HFFc6 (cell line): Measurements from ENCODE around the gene ACER2. TPM values are rescaled to one million over a fixed set of nuclear protein-coding genes. Genes with fewer than 3 reads are reported as not detected.

Source experiments
- DNase-seq: peaks from one replicate; pipeline ENCODE4 v3.0.0-alpha.2; 2018
- H3K27ac Mint-ChIP-seq: 2 replicates; pipeline ENCODE4 v1.8.0; 2020; ENCODE audit warnings: mild to moderate bottlenecking, mixed read lengths
- H3K27me3 Mint-ChIP-seq: 2 replicates; pipeline ENCODE4 v1.8.0; 2021; ENCODE audit warnings: mild to moderate bottlenecking, moderate library complexity, mixed read lengths; ENCODE audit not compliant: insufficient read depth
- H3K36me3 Mint-ChIP-seq: 2 replicates; pipeline ENCODE4 v1.8.0; 2021; ENCODE audit warnings: low read depth, mixed read lengths
- H3K4me1 Mint-ChIP-seq: 2 replicates; pipeline ENCODE4 v1.8.0; 2020; ENCODE audit warnings: low read depth, mixed read lengths
- H3K4me3 Mint-ChIP-seq: 2 replicates; pipeline ENCODE4 v1.8.0; 2020; ENCODE audit warnings: mild to moderate bottlenecking, moderate library complexity, mixed read lengths
- H3K9me3 Mint-ChIP-seq: 2 replicates; pipeline ENCODE4 v1.8.0; 2020; ENCODE audit warnings: mild to moderate bottlenecking, mixed read lengths
- long read RNA-seq: library from polyadenylated mRNA; unstranded; transcript quantifications from one replicate; pipeline ENCODE4 v2.0.0, GENCODE V29; 2019
- total RNA-seq, 6 experiments: library from RNA; stranded (reverse); fragmentation: NEBNext Ultra II Directional; extraction: Animal tissue kit (Norgen Biotek cat#: 25700); gene quantifications; 2 replicates in 1 of 6; 3 replicates in 5 of 6; pipeline ENCODE4 v1.2.3, GENCODE V29; 2021
- TF ChIP-seq, protein P1 (sequence below): fragments of 200-600 bp; sonication (generic); IDR thresholded peaks from 2 replicates; pipeline ENCODE4 v1.5.0; 2021; ENCODE audit warnings: antibody characterized with exemption, mild to moderate bottlenecking

ACER2 gene
- 1 to 10 TPM; 1.2 to 1.9 (median 1.6) TPM for total RNA-seq
- long read RNA-seq: 0 reads

DNA sequence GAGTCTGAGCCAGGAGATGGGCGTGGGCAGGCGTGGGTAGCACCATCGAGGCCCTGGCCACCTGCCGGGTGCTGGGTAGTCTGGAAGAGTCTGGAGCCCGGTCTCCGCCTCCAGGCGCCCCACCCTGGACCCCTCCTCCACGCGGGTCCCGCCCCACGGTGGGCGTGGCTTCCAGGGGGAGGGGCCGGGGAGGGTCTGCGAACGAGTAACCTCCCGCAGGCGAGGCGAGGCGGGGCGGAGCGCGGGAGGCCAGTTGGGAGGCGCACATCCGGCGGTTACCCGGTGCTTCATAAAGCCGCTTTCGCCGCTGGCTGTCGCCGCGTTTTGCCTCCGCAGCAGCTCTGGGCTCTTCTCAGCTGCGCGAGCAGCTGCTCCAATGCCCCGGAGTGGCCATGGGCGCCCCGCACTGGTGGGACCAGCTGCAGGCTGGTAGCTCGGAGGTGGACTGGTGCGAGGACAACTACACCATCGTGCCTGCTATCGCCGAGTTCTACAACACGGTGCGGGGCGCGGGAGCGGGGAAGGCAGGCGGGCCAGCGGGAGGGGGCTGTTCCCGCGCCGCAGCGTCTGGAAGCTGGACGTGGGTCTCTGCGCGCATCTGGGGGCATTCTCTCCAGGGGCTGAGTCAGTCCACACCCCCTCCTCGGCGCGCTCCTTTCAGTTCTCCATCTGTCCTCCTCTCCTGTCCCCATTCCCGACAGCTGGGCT lies at the start of gene ACER2:
ACER2 (plus strand) TSS at position 317 of the 708 bp plus-strand sequence; CDS start at position 393, 76 bp downstream.
- peaks cover 4% of the 10 kb centered on the region for H3K27me3 Mint-ChIP-seq
- H3K4me1 Mint-ChIP-seq: peaks cover 27% of the 10 kb centered on the region
- peaks cover 3% of the 10 kb centered on the region; the same call in 1 of the 2 replicates for H3K9me3 Mint-ChIP-seq
- peaks cover 3% of the 10 kb centered on the region; the same call in 1 of the 2 replicates for H3K36me3 Mint-ChIP-seq
- peak within 1 kb of the TSS; percentile 98 for H3K4me3 Mint-ChIP-seq
- peak; percentile 78 for DNase-seq
- H3K27ac Mint-ChIP-seq: peak within 1 kb of the TSS; percentile 78
- TF ChIP-seq, protein P1, sequence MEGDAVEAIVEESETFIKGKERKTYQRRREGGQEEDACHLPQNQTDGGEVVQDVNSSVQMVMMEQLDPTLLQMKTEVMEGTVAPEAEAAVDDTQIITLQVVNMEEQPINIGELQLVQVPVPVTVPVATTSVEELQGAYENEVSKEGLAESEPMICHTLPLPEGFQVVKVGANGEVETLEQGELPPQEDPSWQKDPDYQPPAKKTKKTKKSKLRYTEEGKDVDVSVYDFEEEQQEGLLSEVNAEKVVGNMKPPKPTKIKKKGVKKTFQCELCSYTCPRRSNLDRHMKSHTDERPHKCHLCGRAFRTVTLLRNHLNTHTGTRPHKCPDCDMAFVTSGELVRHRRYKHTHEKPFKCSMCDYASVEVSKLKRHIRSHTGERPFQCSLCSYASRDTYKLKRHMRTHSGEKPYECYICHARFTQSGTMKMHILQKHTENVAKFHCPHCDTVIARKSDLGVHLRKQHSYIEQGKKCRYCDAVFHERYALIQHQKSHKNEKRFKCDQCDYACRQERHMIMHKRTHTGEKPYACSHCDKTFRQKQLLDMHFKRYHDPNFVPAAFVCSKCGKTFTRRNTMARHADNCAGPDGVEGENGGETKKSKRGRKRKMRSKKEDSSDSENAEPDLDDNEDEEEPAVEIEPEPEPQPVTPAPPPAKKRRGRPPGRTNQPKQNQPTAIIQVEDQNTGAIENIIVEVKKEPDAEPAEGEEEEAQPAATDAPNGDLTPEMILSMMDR: peak; percentile 30; the same call in 1 of the 2 replicates

DNA sequence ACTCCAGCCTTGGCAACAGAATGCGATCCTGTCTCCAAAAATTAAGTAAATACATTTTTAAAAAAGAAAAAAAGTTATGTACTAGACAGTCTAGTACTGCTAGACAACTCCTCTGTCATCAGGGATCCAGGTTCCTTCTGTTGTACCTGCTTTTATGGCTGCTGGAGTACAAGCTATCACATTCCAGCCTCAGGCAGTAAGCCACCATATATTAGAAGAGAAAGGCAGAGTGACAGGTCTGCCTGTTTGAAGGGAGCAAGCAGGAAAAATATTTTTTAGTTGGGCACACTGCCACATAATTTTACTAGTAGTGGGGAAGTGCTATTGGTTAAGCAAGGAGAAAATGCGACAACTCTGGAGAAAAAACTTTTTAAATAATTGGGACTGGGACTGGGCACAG lies 39.7 kb upstream of the ACER2 start:
- TF ChIP-seq, protein P1: no peak
- Mint-ChIP-seq H3K4me1 (peaks cover 10% of the 10 kb centered on the region), H3K27me3 (no peaks in the 10 kb centered on the region; the same call in 1 of the 2 replicates), H3K27ac (no peak overlapping the region), H3K36me3 (peaks cover 18% of the 10 kb centered on the region), H3K9me3 (no peaks in the 10 kb centered on the region), H3K4me3 (no peak overlapping the region)
- DNase-seq: no peak

DNA sequence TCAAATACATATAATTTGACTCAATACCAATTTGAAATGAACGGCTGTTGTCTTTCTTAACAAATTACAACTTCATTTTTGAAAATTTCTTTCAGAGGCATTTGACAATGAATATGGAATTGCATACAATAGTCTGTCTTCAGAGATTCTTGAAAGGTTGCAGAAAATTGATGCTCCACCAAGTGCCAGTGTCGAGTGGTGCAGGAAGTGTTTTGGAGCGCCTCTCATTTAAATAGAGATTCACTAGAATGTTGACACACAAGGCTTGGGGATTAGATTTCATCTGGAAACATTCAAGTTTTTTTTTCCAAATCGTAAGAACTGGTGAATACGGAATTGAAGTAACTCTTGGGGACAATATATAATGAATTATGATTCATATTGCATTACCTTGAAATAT lies 36.9 kb upstream of the ACER2 start:
- H3K36me3 Mint-ChIP-seq: peaks cover 39% of the 10 kb centered on the region
- no peaks in the 10 kb centered on the region for H3K9me3 Mint-ChIP-seq
- TF ChIP-seq, protein P1: no peak
- H3K27me3 Mint-ChIP-seq: no peaks in the 10 kb centered on the region; the same call in none of the 2 replicates
- no peak overlapping the region for H3K4me3 Mint-ChIP-seq
- peaks cover 35% of the 10 kb centered on the region for H3K4me1 Mint-ChIP-seq
- DNase-seq: no peak
- H3K27ac Mint-ChIP-seq: no peak overlapping the region

DNA sequence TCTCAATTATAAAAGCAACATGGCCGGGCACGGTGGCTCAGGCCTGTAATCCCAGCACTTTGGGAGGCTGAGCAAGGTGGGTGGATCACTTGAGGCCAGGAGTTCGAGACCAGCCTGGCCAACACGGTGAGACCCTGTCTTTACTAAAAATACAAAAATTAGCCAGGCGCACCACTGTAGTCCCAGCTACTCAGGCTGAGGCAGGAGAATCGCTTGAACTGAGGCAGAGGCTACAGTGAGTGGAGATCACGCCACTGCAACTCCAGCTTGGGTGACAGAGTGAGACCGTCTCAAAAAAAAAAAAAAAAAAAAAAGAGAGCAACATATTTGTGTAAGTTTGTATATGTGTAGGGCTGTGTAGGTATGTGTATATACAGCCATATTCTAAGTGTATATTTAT lies 36.2 kb upstream of the ACER2 start:
- H3K4me3 Mint-ChIP-seq: no peak overlapping the region
- TF ChIP-seq, protein P1: no peak
- no peaks in the 10 kb centered on the region; the same call in none of the 2 replicates for H3K27me3 Mint-ChIP-seq
- H3K27ac Mint-ChIP-seq: no peak overlapping the region
- no peak for DNase-seq
- H3K36me3 Mint-ChIP-seq: peaks cover 39% of the 10 kb centered on the region
- no peaks in the 10 kb centered on the region for H3K9me3 Mint-ChIP-seq
- H3K4me1 Mint-ChIP-seq: peaks cover 41% of the 10 kb centered on the region

DNA sequence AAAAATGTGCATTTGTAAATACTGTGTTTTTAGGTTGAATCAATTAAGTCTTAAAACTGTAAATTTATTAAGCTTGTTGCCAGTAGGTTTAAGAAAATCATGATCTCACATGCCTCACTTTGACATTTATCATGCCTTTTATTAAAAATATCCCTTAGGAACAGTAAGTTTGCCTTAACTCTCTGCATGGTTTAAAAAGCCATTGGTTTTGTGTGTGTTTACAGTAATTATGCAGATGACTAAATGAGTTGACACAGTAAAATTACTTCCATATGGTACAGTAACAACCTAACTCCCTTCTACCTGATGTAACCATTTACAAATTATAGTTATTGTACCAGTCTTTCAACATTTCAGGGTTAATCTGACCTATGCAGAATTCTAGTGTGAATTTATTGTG lies 35.3 kb upstream of the ACER2 start:
- H3K27ac Mint-ChIP-seq: peak overlapping the region; percentile 49
- TF ChIP-seq, protein P1: no peak

More for the DNA sequence above, 35.3 kb upstream of the ACER2 start:
- no peaks in the 10 kb centered on the region for H3K9me3 Mint-ChIP-seq
- no peak for DNase-seq
- peaks cover 44% of the 10 kb centered on the region for H3K36me3 Mint-ChIP-seq
- peaks cover 51% of the 10 kb centered on the region for H3K4me1 Mint-ChIP-seq
- H3K4me3 Mint-ChIP-seq: no peak overlapping the region
- H3K27me3 Mint-ChIP-seq: no peaks in the 10 kb centered on the region; the same call in none of the 2 replicates
